Thymus (tissue), 11 donors: Measurements from ENCODE around the gene CTNNA2. TPM values are rescaled to one million over a fixed set of nuclear protein-coding genes. Genes with fewer than 3 reads are reported as not detected.

ENCODE experiments used
- DNase-seq, 9 donors: peaks; one replicate each; pipeline ENCODE4 v3.0.0-alpha.2; 2013; ENCODE audit warnings: low spot score in 9 of 9, low read depth in 6 of 9, missing footprints in 1 of 9
- H3K27ac ChIP-seq, 2 donors: one replicate each; pipeline ENCODE4 v1.5.1; 2013; ENCODE audit warnings: control low read depth in 1 of 2, low read depth in 1 of 2, low read length in 1 of 2, mild to moderate bottlenecking in 1 of 2, moderate library complexity in 1 of 2
- H3K27me3 ChIP-seq, 2 donors: one replicate each; pipeline ENCODE4 v1.5.1; 2013; ENCODE audit warnings: low read length in 1 of 2; ENCODE audit not compliant: control insufficient read depth in 2 of 2, insufficient read depth in 1 of 2
- H3K36me3 ChIP-seq, 2 donors: one replicate each; pipeline ENCODE4 v1.5.1; 2013; ENCODE audit warnings: low read length in 1 of 2, mild to moderate bottlenecking in 1 of 2, moderate library complexity in 1 of 2; ENCODE audit not compliant: control insufficient read depth in 2 of 2, insufficient read depth in 2 of 2
- H3K4me1 ChIP-seq, 2 donors: one replicate each; pipeline ENCODE4 v1.5.1; 2013; ENCODE audit warnings: low read length in 2 of 2; ENCODE audit not compliant: control insufficient read depth in 2 of 2, insufficient read depth in 2 of 2
- H3K4me3 ChIP-seq, 2 donors: one replicate each; pipeline ENCODE4 v1.5.1; 2013; ENCODE audit warnings: low read length in 2 of 2, control low read depth in 1 of 2, mild to moderate bottlenecking in 1 of 2
- H3K9me3 ChIP-seq, 2 donors: one replicate each; pipeline ENCODE4 v1.5.1; 2013; ENCODE audit warnings: low read length in 1 of 2, mild to moderate bottlenecking in 1 of 2; ENCODE audit not compliant: control insufficient read depth in 2 of 2, insufficient read depth in 1 of 2
- WGBS: extraction: QIAGEN DNeasy Blood & Tissue Kit; methylation state at CpG from one replicate; pipeline ENCODE4 v1.1.7; 2013; 5-methylcytosine and 5-hydroxymethylcytosine counted together
- polyA plus RNA-seq: library from polyadenylated mRNA; stranded (reverse); fragments of 200-250 nt; gene quantifications from one replicate; pipeline ENCODE4 v1.2.3, GENCODE V29; 2013
- total RNA-seq: library from RNA; stranded (reverse); fragments of 120-200 nt; gene quantifications from one replicate; pipeline ENCODE4 v1.2.4, GENCODE V29; 2013
- donor health status: healthy.

CTNNA2 gene
- total and polyA plus RNA-seq, 2 donors: 0.16 to 0.19 TPM

GRCh38 chr2:80340022-80340421, 827.2 kb downstream of the CTNNA2 start:
- Histone ChIP-seq H3K27ac (no peak overlapping the region), H3K36me3 (no peaks in the 10 kb centered on the region), H3K4me3 (no peak overlapping the region), H3K27me3 (no peaks in the 10 kb centered on the region), H3K4me1 (no peaks in the 10 kb centered on the region), H3K9me3 (no peaks in the 10 kb centered on the region)
- 95% methylated on average over 3 of the region's 3 CpGs for WGBS
- no peak for DNase-seq

GRCh38 chr2:80348078-80348477, 835.2 kb downstream of the CTNNA2 start:
- no peaks in the 10 kb centered on the region for H3K9me3 ChIP-seq
- H3K27ac ChIP-seq: no peak overlapping the region
- DNase-seq: no peak
- 92% methylated on average over 1 of the region's 1 CpG for WGBS
- H3K27me3 ChIP-seq: no peaks in the 10 kb centered on the region
- H3K4me1 ChIP-seq: no peaks in the 10 kb centered on the region
- H3K36me3 ChIP-seq: no peaks in the 10 kb centered on the region
- H3K4me3 ChIP-seq: no peak overlapping the region

GRCh38 chr2:80348953-80349352, 836.1 kb downstream of the CTNNA2 start:
- Histone ChIP-seq H3K4me1 (no peaks in the 10 kb centered on the region), H3K4me3 (no peak overlapping the region), H3K36me3 (no peaks in the 10 kb centered on the region), H3K27ac (no peak overlapping the region), H3K27me3 (no peaks in the 10 kb centered on the region), H3K9me3 (no peaks in the 10 kb centered on the region)
- no peak for DNase-seq

- Histone ChIP-seq H3K9me3 (no peaks in the 10 kb centered on the region), H3K36me3 (no peaks in the 10 kb centered on the region), H3K4me3 (no peak overlapping the region), H3K27ac (no peak overlapping the region), H3K4me1 (no peaks in the 10 kb centered on the region), H3K27me3 (no peaks in the 10 kb centered on the region)
- DNase-seq: no peak
- 93% methylated on average over 3 of the region's 3 CpGs for WGBS
Observed at GRCh38 chr2:80351231-80351630, 838.4 kb downstream of the CTNNA2 start.

GRCh38 chr2:80354858-80355257, 842.0 kb downstream of the CTNNA2 start:
- no peak for DNase-seq
- Histone ChIP-seq H3K9me3 (no peaks in the 10 kb centered on the region), H3K27me3 (no peaks in the 10 kb centered on the region), H3K4me3 (no peak overlapping the region), H3K36me3 (no peaks in the 10 kb centered on the region), H3K4me1 (no peaks in the 10 kb centered on the region), H3K27ac (no peak overlapping the region)
- 90% methylated on average over 1 of the region's 1 CpG for WGBS

- H3K9me3 ChIP-seq: no peaks in the 10 kb centered on the region
- no peaks in the 10 kb centered on the region for H3K27me3 ChIP-seq
- no peak for DNase-seq
- H3K4me1 ChIP-seq: no peaks in the 10 kb centered on the region
- H3K27ac ChIP-seq: no peak overlapping the region
- no peaks in the 10 kb centered on the region for H3K36me3 ChIP-seq
- no peak overlapping the region for H3K4me3 ChIP-seq
Observed at GRCh38 chr2:80361904-80362303, 849.1 kb downstream of the CTNNA2 start.

- 84% methylated on average over 5 of the region's 5 CpGs for WGBS
- H3K36me3 ChIP-seq: no peaks in the 10 kb centered on the region
- H3K27ac ChIP-seq: no peak overlapping the region
- no peak overlapping the region for H3K4me3 ChIP-seq
- no peaks in the 10 kb centered on the region for H3K4me1 ChIP-seq
- no peaks in the 10 kb centered on the region for H3K27me3 ChIP-seq
- DNase-seq: no peak
- H3K9me3 ChIP-seq: no peaks in the 10 kb centered on the region
Observed at GRCh38 chr2:80363330-80363729, 850.5 kb downstream of the CTNNA2 start.

- no peak for DNase-seq
- H3K36me3 ChIP-seq: no peaks in the 10 kb centered on the region
- H3K4me1 ChIP-seq: no peaks in the 10 kb centered on the region
- no peaks in the 10 kb centered on the region for H3K27me3 ChIP-seq
- WGBS: 7% methylated on average over 7 of the region's 7 CpGs
- no peak overlapping the region for H3K27ac ChIP-seq
- H3K9me3 ChIP-seq: no peaks in the 10 kb centered on the region
- no peak overlapping the region for H3K4me3 ChIP-seq
Observed at GRCh38 chr2:80363791-80364349, 851.0 kb downstream of the CTNNA2 start.

GRCh38 chr2:80364524-80365212, 851.8 kb downstream of the CTNNA2 start:
- no peaks in the 10 kb centered on the region for H3K4me1 ChIP-seq
- no peak overlapping the region for H3K27ac ChIP-seq
- DNase-seq: no peak
- no peaks in the 10 kb centered on the region for H3K27me3 ChIP-seq
- H3K4me3 ChIP-seq: no peak overlapping the region
- WGBS: 87% methylated on average over 6 of the region's 6 CpGs
- no peaks in the 10 kb centered on the region for H3K9me3 ChIP-seq
- no peaks in the 10 kb centered on the region for H3K36me3 ChIP-seq
